ENCODE results near the gene NCEH1. TPM values are rescaled to one million over a fixed set of nuclear protein-coding genes. Genes with fewer than 3 reads are reported as not detected.
"Not testable (repeated sequence)": the region's sequence is repeated elsewhere in the genome, so short reads cannot be mapped to it uniquely, and the experiment has no call there.

NCEH1 gene
- total RNA-seq, 1 donor from 2014 or later, result 1.7 TPM

GRCh38 chr3:172676196-172676922, 34.5 kb downstream of the NCEH1 start:
- no peak for DNase-seq

DNA sequence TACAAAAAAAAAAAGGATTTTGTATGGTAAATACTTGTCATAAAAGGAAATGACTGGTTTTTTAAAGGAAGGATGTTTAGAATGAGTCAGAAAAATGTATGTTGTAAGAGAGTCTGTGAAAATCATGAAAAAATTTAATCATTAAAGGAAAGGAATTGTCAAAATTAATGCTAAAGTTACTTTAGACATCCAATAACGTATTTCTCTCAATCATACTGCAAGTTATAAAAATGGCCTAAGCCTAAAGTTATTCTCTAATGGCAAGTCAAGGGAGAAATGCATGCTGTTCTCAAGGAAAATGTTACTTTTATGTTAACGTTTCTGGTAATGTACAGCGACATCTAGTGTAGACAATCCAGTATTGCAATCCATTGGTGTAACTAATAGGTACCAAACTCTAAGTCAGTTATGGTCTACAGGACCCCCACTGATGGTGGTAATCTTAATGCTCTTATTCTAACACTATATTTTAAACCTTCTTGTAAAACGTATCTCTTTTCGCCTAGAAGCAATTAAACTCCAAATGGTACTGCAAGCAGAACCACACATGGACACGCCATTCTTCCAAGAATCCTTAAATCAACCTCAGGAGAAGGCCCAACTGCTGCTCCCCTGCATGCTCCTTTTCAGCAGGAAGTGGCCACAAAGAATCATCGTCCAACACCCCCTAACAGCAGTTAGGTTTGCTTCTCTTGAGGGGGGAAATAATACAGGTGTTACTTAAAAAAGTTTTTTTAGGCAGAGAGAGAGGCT, 35.2 kb downstream of the NCEH1 start:
- DNase-seq, result no peak

DNA sequence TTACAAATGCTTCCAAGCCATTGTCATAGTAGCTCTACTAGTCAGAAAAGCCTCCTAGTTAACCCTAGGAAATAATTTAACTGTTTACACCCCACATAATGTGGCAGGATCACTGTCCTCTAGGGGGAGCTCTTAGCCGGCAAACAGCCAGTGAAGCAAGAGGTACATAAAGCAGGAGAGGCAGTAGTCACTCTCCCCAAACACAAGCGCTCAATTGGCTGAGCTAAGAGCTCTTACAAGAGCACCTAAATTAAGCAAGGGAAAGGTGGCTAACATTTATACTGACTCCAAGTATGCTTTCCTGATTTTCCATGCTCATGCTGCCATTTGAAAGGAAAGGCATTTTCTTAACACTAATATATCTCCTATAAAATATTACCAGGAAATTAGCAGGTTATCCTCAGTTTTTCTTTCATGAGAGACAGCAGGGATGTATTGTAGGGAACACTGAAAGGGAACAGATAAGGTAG, 37.6 kb downstream of the NCEH1 start:
- no peak for DNase-seq

GRCh38 chr3:172669021-172669420, 41.8 kb downstream of the NCEH1 start:
- DNase-seq, result no peak

- peak; percentile 24 for DNase-seq
Observed at GRCh38 chr3:172666873-172667694, 43.8 kb downstream of the NCEH1 start.

GRCh38 chr3:172666181-172666872, 44.5 kb downstream of the NCEH1 start:
- DNase-seq, result no peak

DNA sequence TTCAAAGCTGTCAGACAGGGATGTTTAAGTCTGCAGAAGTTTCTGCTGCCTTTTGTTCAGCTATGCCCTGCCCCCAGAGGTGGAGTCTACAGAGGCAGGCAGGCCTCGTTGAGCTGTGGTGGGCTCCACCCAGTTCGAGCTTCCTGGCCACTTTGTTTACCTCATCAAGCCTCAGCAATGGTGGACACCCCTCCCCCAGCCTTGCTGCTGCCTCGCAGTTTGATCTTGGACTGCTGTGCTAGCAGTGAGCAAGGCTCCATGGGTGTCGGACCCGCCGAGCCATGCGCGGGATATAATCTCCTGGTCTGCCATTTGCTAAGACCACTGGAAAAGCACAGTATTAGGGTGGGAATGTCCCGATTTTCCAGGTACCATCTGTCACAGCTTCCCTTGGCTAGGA, 45.4 kb downstream of the NCEH1 start:
- not testable (repeated sequence) for DNase-seq

DNA sequence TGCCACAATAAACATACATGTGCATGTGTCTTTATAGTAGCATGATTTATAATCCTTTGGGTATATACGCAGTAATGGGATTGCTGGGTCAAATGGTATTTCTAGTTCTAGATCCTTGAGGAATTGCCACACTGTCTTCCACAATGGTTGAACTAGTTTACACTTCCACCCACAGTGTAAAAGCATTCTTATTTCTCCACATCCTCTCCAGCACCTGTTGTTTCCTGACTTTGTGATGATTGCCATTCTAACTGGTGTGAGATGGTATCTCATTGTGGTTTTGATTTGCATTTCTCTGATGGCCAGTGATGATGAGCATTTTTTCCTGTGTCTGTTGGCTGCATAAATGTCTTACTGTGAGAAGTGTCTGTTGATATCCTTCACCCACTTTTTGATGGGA, 50.4 kb downstream of the NCEH1 start:
- not testable (repeated sequence) for DNase-seq

- DNase-seq, result no peak
Observed at GRCh38 chr3:172659246-172660002, 51.4 kb downstream of the NCEH1 start.

- no peak for DNase-seq
Observed at GRCh38 chr3:172658344-172659245, 52.3 kb downstream of the NCEH1 start.

DNA sequence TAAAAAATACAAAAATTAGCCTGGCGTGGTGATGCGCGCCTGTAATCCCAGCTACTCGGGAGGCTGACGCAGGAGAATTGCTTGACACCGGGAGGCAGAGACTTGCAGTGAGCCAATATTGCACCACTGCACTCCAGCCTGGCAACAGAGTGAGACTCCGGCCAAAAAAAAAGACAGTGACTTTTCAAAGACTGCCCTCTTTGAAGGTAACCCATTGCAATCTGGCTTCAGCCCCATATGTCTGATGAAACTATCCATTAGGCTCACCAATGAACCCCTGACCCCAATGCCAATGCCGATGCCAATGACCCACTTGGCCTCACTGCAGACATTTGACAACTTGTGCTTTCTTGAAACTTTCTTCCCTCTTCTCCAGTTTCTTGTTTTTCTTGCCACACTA, 54.3 kb downstream of the NCEH1 start:
- DNase-seq, result no peak

GRCh38 chr3:172655388-172655787, 55.5 kb downstream of the NCEH1 start:
- DNase-seq, result no peak

DNA sequence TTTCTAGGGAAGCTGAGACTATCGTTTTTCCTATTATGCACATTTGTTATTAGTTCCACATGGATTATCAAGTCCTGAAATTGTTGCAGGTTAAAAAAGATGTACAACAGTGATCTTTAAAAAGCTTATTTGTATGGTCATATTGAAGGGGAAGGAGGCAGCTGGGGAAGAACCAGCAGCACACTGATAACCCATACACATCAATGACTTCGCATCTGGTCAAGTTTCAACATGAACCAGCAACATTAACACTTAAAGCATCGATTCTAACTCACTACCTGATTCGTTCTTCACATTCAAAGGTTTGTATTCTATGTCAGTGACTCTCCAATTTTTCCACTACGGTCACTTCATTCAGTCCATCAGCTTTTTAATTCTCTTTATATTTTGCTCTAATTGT, 56.4 kb downstream of the NCEH1 start:
- no peak for DNase-seq

DNA sequence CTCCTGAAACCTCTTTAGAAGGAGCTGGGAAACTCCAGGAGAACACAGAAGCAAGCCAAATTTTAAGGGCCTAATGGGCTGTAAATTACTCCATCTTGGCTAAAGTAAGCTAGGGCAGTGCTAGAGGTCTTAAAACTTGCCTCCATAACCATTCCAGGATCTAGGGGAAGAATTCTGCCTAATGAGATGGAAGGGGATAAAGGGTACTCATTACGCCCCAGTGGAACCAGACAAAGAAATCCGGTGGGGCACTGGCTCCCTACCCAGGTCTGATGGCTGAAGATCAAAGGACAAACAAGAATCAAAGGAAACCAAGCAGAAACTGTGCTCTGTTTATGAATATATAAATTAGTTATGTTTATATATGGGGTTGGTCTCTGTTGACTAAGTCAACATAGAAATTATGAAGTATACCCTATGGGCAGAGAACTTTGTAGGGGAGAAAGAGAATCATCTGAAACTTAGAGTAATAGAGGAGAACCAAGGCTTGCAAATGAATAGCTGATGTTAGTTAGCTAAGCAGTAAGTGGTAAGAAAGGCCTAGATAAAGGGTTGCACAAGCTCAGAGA, 57.8 kb downstream of the NCEH1 start:
- DNase-seq, result no peak

- no peak for DNase-seq
Observed at GRCh38 chr3:172651936-172652625, 58.8 kb downstream of the NCEH1 start.

GRCh38 chr3:172649987-172650386, 60.9 kb downstream of the NCEH1 start:
- no peak for DNase-seq

- no peak for DNase-seq
Observed at GRCh38 chr3:172648747-172649146, 62.1 kb downstream of the NCEH1 start.

DNA sequence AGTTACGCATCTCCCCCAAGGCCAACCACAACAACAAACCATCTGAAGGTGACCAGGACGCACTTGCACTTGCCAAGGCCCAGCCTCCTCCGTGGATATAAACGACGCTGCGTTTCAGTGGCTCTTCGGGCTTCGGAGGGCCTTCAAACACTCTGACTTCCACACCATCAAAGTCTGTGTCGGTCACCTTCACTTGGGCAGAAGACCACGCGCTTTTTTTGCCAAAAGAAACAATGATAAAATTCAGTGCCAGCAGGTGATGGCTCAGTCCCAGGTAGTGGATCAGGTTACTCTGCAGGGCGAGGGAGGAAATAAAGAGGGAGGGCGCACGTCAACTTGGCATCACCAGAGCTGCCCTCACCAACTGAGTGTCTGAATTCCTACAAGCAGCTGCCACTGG, 63.0 kb downstream of the NCEH1 start:
- DNase-seq, result no peak

- no peak for DNase-seq
Observed at GRCh38 chr3:172647080-172647479, 63.8 kb downstream of the NCEH1 start.

Measured in skin of body (tissue), 2 donors.